Hepatocyte (in vitro differentiated cells): ENCODE data around the gene RAB4A. TPM values are rescaled to one million over a fixed set of nuclear protein-coding genes. Genes with fewer than 3 reads are reported as not detected.

Experiments
- DNase-seq: peaks from one replicate; pipeline ENCODE4 v3.0.0-alpha.2; 2016; ENCODE audit warnings: low spot score
- H2AFZ ChIP-seq: fragments of 200-600 bp; sonication (generic); 2 replicates; pipeline ENCODE4 v1.6.0; 2016; ENCODE audit warnings: antibody characterized with exemption, mild to moderate bottlenecking
- H3K27ac ChIP-seq: fragments of 200-600 bp; sonication (generic); 2 replicates; pipeline ENCODE4 v1.5.1; 2016; ENCODE audit warnings: mild to moderate bottlenecking
- H3K27me3 ChIP-seq: fragments of 200-600 bp; sonication (generic); 2 replicates; pipeline ENCODE4 v1.6.1; 2016
- H3K36me3 ChIP-seq: fragments of 200-600 bp; sonication (generic); replicated peaks from 2 replicates; pipeline ENCODE4 v1.5.1; 2016; ENCODE audit warnings: low read depth; ENCODE audit not compliant: insufficient read depth
- H3K4me1 ChIP-seq: fragments of 200-600 bp; sonication (generic); 2 replicates; pipeline ENCODE4 v1.5.1; 2016; ENCODE audit warnings: mild to moderate bottlenecking, moderate library complexity; ENCODE audit not compliant: insufficient read depth
- H3K4me2 ChIP-seq: fragments of 200-600 bp; sonication (generic); 2 replicates; pipeline ENCODE4 v1.6.0; 2016
- H3K4me3 ChIP-seq: fragments of 200-600 bp; sonication (generic); 2 replicates; pipeline ENCODE4 v1.5.1; 2016; ENCODE audit warnings: mild to moderate bottlenecking
- H3K79me2 ChIP-seq: fragments of 200-600 bp; sonication (generic); 2 replicates; pipeline ENCODE4 v1.6.0; 2017; ENCODE audit warnings: mild to moderate bottlenecking
- H3K9me2 ChIP-seq: fragments of 200-600 bp; sonication (generic); replicated peaks from 2 replicates; pipeline ENCODE4 v1.6.0; 2017; ENCODE audit warnings: mild to moderate bottlenecking; ENCODE audit not compliant: insufficient read depth
- H3K9me3 ChIP-seq: fragments of 200-600 bp; sonication (generic); 2 replicates; pipeline ENCODE4 v1.5.1; 2016; ENCODE audit warnings: low read depth, mild to moderate bottlenecking
- H4K20me1 ChIP-seq: fragments of 200-600 bp; sonication (generic); 2 replicates; pipeline ENCODE4 v1.6.0; 2016; ENCODE audit warnings: mild to moderate bottlenecking; ENCODE audit not compliant: insufficient read depth, poor library complexity, severe bottlenecking
- CTCF ChIP-seq: fragments of 200-600 bp; sonication (generic); IDR thresholded peaks from 2 replicates; pipeline ENCODE4 v1.5.1; 2016; ENCODE audit warnings: antibody characterized with exemption, mild to moderate bottlenecking; ENCODE audit not compliant: poor library complexity
- EZH2 ChIP-seq: fragments of 200-600 bp; sonication (generic); IDR thresholded peaks from 2 replicates; pipeline ENCODE4 v1.6.1; 2016; ENCODE audit warnings: antibody characterized with exemption, mild to moderate bottlenecking, borderline replicate concordance
- EZH2phosphoT487 ChIP-seq: fragments of 200-600 bp; sonication (generic); IDR thresholded peaks from one replicate; pipeline ENCODE4 v1.6.1; 2018; ENCODE audit warnings: antibody characterized with exemption, mild to moderate bottlenecking, low read depth, moderate library complexity; ENCODE audit not compliant: unreplicated experiment, severe bottlenecking
- WGBS: methylation state at CpG from one replicate; pipeline ENCODE4 v1.1.6; 2016; ENCODE audit warnings: low lambda C conversion rate; ENCODE audit errors: missing lambda C conversion rate; 5-methylcytosine and 5-hydroxymethylcytosine counted together
- polyA plus RNA-seq: library from polyadenylated mRNA; unstranded; fragments of >200 nt; fragmentation: Nextera tagmentation; extraction: Ambion mirVana; gene quantifications from 2 replicates; pipeline ENCODE4 v1.2.1, GENCODE V29; 2016
- total RNA-seq: library from RNA; depleted of rRNA; stranded (reverse); fragments of >200 nt; gene quantifications from 2 replicates; pipeline ENCODE4 v1.2.3, GENCODE V29; 2014

Gene RAB4A
- total and polyA plus RNA-seq, 2 experiments from 2014 or later: 47.7 to 54.3 TPM

- no peak overlapping the region for H3K27ac ChIP-seq
- H2AFZ ChIP-seq: no peak overlapping the region
- no peak for TF ChIP-seq EZH2phosphoT487
- no peak for TF ChIP-seq CTCF
- TF ChIP-seq EZH2: no peak
- 90% methylated on average over 4 of the region's 4 CpGs for WGBS
- H3K36me3 ChIP-seq: no peaks in the 10 kb centered on the region
- DNase-seq: no peak
- H3K9me3 ChIP-seq: no peaks in the 10 kb centered on the region
- no peaks in the 10 kb centered on the region for H3K27me3 ChIP-seq
- no peak overlapping the region for H3K4me3 ChIP-seq
- no peak overlapping the region for H3K4me2 ChIP-seq
- H4K20me1 ChIP-seq: no peaks in the 10 kb centered on the region
- H3K79me2 ChIP-seq: no peaks in the 10 kb centered on the region
- peaks cover 2% of the 10 kb centered on the region for H3K4me1 ChIP-seq
- no peaks in the 10 kb centered on the region for H3K9me2 ChIP-seq
Measured at GRCh38 chr1:229243638-229244037, 27.3 kb upstream of the RAB4A start.

GRCh38 chr1:229244091-229244490 is 26.8 kb upstream of the RAB4A start:
- Histone ChIP-seq H3K27me3 (no peaks in the 10 kb centered on the region), H2AFZ (no peak overlapping the region), H3K9me3 (no peaks in the 10 kb centered on the region), H3K79me2 (no peaks in the 10 kb centered on the region), H3K36me3 (no peaks in the 10 kb centered on the region), H4K20me1 (no peaks in the 10 kb centered on the region), H3K4me3 (no peak overlapping the region), H3K9me2 (no peaks in the 10 kb centered on the region), H3K27ac (no peak overlapping the region), H3K4me1 (no peaks in the 10 kb centered on the region), H3K4me2 (no peak overlapping the region)
- 96% methylated on average over 3 of the region's 3 CpGs for WGBS
- TF ChIP-seq EZH2 (no peak), EZH2phosphoT487 (no peak), CTCF (no peak)
- no peak for DNase-seq

GRCh38 chr1:229247871-229248270 is 23.0 kb upstream of the RAB4A start:
- Histone ChIP-seq H3K4me2 (no peak overlapping the region), H3K4me3 (no peak overlapping the region), H4K20me1 (no peaks in the 10 kb centered on the region), H3K4me1 (peaks cover 3% of the 10 kb centered on the region), H3K27me3 (no peaks in the 10 kb centered on the region), H2AFZ (no peak overlapping the region), H3K36me3 (no peaks in the 10 kb centered on the region), H3K9me2 (no peaks in the 10 kb centered on the region), H3K79me2 (no peaks in the 10 kb centered on the region), H3K9me3 (no peaks in the 10 kb centered on the region), H3K27ac (no peak overlapping the region)
- no peak for DNase-seq
- TF ChIP-seq CTCF (no peak), EZH2 (no peak), EZH2phosphoT487 (no peak)
- 80% methylated on average over 2 of the region's 2 CpGs for WGBS
